ENCODE results near the gene CEP20.
"Not testable (repeated sequence)": the region's sequence is repeated elsewhere in the genome, so short reads cannot be mapped to it uniquely, and the experiment has no call there.

The CEP20 gene

GRCh38 chr16:15888072-15888976, at the start of gene CEP20:
TSS of gene CEP20 (minus strand) at chr16:15888603. CDS start at chr16:15888585, 18 bp downstream.
- peak; percentile 99 for DNase-seq (ENCODE audit: low read depth)

GRCh38 chr16:15936809-15937208, 48.4 kb upstream of the CEP20 start:
- DNase-seq (ENCODE audit: low read depth): not testable (repeated sequence)

- no peak for DNase-seq (ENCODE audit: low read depth)
These were observed 46.6 kb upstream of the CEP20 start for GRCh38 chr16:15934991-15935390.

- DNase-seq (ENCODE audit: low read depth): no peak
These were observed 45.4 kb upstream of the CEP20 start for GRCh38 chr16:15933781-15934180.

- no peak for DNase-seq (ENCODE audit: low read depth)
These were observed 44.5 kb upstream of the CEP20 start for GRCh38 chr16:15932939-15933338.

GRCh38 chr16:15928261-15929104, 40.1 kb upstream of the CEP20 start:
- no peak for DNase-seq (ENCODE audit: low read depth)

GRCh38 chr16:15925631-15926030, 37.2 kb upstream of the CEP20 start:
- DNase-seq (ENCODE audit: low read depth): no peak

GRCh38 chr16:15924996-15925395, 36.6 kb upstream of the CEP20 start:
- DNase-seq (ENCODE audit: low read depth): no peak

GRCh38 chr16:15919331-15919730, 30.9 kb upstream of the CEP20 start:
- DNase-seq (ENCODE audit: low read depth): no peak

- DNase-seq (ENCODE audit: low read depth): not testable (repeated sequence)
These were observed 29.9 kb upstream of the CEP20 start for GRCh38 chr16:15918314-15918713.

GRCh38 chr16:15916323-15916722, 27.9 kb upstream of the CEP20 start:
- no peak for DNase-seq (ENCODE audit: low read depth)

GRCh38 chr16:15915555-15916081, 27.2 kb upstream of the CEP20 start:
- no peak for DNase-seq (ENCODE audit: low read depth)

- DNase-seq (ENCODE audit: low read depth): no peak
These were observed 24.8 kb upstream of the CEP20 start for GRCh38 chr16:15913046-15913698.

GRCh38 chr16:15911198-15911597, 22.8 kb upstream of the CEP20 start:
- no peak for DNase-seq (ENCODE audit: low read depth)

- DNase-seq (ENCODE audit: low read depth): no peak
These were observed 19.6 kb upstream of the CEP20 start for GRCh38 chr16:15907863-15908478.

- no peak for DNase-seq (ENCODE audit: low read depth)
These were observed 18.0 kb upstream of the CEP20 start for GRCh38 chr16:15906439-15906838.

- DNase-seq (ENCODE audit: low read depth): no peak
These were observed 15.6 kb upstream of the CEP20 start for GRCh38 chr16:15903960-15904359.

- no peak for DNase-seq (ENCODE audit: low read depth)
These were observed 12.6 kb upstream of the CEP20 start for GRCh38 chr16:15900901-15901500.

GRCh38 chr16:15900357-15900756, 12.0 kb upstream of the CEP20 start:
- no peak for DNase-seq (ENCODE audit: low read depth)

GRCh38 chr16:15899538-15900100, 11.2 kb upstream of the CEP20 start:
- DNase-seq (ENCODE audit: low read depth): no peak

- DNase-seq (ENCODE audit: low read depth): no peak
These were observed 10.3 kb upstream of the CEP20 start for GRCh38 chr16:15898654-15899053.
